Measurements from ENCODE around the gene PPP5C. TPM values are rescaled to one million over a fixed set of nuclear protein-coding genes. Genes with fewer than 3 reads are reported as not detected.
"Not testable (repeated sequence)": the region's sequence is repeated elsewhere in the genome, so short reads cannot be mapped to it uniquely, and the experiment has no call there.

PPP5C gene
- total RNA-seq, 1 donor from 2014 or later = 35.5 TPM

DNA sequence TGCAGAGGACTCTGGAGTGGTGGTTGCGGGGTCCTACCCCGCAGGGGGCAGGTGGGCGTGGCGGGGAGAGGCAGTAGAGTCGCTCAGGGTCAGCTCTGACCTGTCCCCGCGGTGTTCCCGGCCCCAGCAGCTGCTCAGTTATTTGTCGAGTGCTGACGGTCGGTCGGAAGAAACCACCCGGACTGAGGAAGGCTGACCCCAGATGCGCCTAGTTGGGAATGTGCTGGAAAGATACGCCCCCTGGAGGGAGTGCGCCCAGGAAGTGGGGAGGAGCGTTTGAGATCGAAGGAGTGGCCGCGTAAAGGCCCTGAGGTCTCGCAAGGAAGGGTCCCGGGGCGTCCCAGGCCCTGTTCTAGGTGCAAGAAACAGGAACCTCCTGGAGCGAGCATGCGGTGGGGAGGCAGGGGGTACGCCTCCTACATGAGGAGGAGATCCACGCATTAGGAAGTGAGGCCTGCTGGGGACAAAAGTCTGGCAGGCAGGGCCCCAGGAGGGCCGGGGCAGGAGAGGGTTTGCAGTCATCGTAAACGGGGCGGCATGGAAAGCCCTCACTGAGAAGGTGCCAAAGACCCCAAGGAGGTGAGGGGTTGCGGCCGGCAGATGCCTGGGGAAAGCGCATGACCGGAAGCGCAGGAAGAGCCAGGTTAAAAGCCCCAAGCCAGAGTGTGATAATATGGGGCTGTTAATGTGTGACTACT, 57.3 kb downstream of the PPP5C start:
- DNase-seq (ENCODE audit: low spot score) = peak; percentile 81
- ATAC-seq = peak; percentile 88

DNA sequence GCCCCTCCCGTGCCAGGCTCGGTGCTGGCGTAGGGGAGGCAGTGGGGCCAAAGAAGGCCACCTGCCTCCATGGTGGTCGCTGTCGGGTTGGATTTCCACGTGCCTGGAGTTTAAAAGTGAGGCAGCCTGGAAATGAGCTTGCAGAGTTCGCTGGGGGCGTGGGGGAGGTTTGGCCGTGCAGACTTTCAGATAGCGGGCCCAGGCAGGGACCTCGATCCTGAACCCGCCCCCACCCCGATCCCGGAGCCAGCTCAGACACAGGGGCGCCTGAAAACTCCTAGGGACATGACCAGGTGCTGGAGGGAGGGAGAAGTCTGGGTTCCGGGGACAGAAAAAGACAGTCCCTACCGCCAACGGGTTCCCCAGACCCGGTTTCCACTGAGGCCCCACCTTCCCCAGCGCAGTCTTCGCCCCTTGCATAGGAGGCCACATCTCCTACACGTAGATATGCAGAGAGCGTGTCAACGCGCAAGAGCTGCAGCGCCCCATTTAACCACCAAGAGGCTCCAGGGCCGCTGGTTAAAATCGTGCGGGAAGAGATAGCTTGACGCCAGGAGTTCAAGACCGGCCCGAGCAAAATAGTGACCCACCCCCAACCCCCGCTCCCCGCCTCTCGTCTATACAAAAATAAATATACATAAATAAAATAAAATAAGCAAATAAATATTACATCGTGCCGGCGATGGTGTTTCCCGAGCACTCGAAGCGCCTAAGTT, 58.0 kb downstream of the PPP5C start:
- peak; percentile 43 for ATAC-seq
- DNase-seq (ENCODE audit: low spot score) = no peak

GRCh38 chr19:46406976-46407375, 60.1 kb downstream of the PPP5C start:
- DNase-seq (ENCODE audit: low spot score) = no peak

GRCh38 chr19:46407856-46408663, 61.2 kb downstream of the PPP5C start:
- no peak for DNase-seq (ENCODE audit: low spot score)

More at GRCh38 chr19:46406976-46407375, 60.1 kb downstream of the PPP5C start:
- ATAC-seq = no peak

GRCh38 chr19:46408664-46409039, 61.8 kb downstream of the PPP5C start:
- DNase-seq (ENCODE audit: low spot score) (no peak), ATAC-seq (peak; percentile 3)

More at GRCh38 chr19:46407856-46408663, 61.2 kb downstream of the PPP5C start:
- ATAC-seq = no peak

- no peak for DNase-seq (ENCODE audit: low spot score)
Measured at GRCh38 chr19:46409191-46409590, 62.3 kb downstream of the PPP5C start.

DNA sequence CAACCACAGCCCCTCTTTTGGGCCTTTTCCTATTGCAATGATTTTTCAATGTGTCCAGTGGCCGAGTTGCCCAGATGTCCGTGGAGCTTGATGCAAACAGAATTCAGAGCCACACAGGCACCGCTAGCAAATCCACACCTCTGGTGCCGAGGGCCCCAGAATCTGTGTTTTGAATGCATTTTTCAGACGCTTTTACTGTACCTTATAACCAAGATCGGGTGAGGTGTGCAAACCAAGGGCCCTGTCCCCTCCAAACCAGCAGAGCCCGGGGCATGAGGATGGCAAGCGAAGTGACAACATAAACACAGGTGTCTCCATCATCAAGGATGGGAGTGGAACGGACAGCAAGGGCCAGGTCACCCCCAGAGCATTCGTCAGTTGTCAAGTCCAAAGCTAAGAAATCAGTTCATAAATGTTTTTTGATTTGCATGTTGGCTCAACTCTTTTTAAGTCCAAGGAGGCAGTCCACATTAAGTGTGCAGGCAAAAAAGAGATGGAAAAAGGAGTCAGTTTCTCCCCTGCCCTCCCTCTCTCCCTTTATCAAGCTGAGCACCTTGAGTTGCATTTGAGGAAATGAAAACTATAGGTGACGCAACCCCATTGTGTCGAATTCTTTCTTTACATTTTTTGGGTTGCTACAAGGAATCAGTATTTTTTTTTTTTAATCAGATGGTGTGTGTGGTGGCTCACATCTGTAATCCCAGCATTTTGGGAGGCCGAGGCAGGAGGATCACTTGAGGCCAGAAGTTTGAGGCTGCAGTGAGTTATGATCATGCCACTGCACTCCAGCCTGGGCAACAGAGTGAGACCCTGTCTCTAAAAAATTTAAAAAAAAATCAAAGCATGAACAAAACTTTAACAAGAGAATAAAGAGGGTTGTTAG, 63.6 kb downstream of the PPP5C start:
- ATAC-seq (no peak), DNase-seq (ENCODE audit: low spot score) (no peak)

More at GRCh38 chr19:46409191-46409590, 62.3 kb downstream of the PPP5C start:
- ATAC-seq = no peak

GRCh38 chr19:46411088-46411924, 64.4 kb downstream of the PPP5C start:
- no peak for ATAC-seq

DNA sequence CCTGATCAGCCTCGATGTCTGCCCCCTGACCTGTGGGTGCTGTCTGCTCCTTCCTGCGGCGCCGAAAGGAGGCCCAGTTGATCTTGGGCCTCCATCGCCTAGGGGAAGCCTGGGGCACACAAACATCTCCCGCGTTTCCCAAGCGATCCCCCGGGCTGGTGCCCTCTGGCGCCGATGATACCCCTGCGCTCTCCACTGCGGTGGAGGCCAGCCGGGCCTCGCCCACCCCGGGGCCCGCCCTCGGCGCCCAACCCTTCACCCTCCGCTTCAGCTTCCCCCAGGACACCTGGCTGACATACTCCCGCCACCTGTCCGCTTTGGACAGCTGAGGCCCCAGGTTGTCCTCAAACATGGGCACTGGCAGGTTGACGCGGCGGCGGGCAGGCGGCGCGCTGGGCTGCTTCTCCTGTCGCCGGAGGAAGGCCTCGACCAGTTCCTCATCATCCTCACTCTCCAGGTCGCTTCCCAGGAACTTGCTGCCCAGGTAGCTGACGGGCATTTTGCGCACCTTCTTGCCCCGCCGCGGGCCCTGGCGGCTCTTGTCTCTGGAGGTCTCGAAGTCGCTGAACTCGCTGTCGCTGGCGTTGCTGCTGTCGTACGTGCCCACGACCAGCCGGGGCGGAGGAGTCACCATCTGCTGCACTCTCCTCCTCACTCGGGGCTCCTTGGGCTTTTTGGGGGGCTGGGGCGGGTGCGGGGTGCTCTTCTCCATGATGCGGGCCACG, 65.2 kb downstream of the PPP5C start:
- no peak for DNase-seq (ENCODE audit: low spot score)
- ATAC-seq = no peak

More at GRCh38 chr19:46411088-46411924, 64.4 kb downstream of the PPP5C start:
- no peak for DNase-seq (ENCODE audit: low spot score)

DNA sequence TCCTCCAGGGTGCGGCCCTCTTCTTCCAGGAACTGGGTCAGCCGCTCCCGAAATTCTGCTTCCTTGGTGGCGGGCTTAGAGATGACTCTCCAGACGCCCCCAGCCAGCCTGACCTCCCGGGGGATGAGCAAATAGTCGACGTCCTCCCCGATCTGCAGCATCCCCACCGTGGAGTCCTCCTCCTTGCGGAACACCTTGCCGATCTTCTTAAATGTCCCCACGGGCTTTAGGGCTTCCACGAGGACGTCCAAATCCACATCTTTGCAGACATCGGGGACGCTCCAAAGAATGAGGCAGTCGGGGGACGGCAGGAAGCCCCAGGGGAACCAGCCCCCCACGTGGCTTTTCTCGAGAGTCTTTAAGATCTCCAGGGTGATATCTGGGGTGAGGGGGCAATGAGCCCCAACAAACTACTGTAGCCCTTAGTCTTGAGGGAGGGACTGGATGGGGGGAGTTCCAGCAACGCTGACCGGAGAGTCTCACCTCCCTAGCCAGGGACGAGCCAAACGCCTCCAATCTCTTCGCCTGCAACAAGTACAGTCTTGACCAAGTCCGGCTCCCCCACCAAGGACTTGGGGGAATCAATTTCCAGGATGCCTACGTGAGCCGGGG, 65.9 kb downstream of the PPP5C start:
- no peak for ATAC-seq
- no peak for DNase-seq (ENCODE audit: low spot score)

GRCh38 chr19:46413262-46414031, 66.6 kb downstream of the PPP5C start, which contains the start of gene CCDC8:
TSS of gene CCDC8 (minus strand) at chr19:46413564. CDS start at chr19:46412810, 754 bp downstream.
- peak; percentile 60 for ATAC-seq
- no peak for DNase-seq (ENCODE audit: low spot score)

- not testable (repeated sequence) for DNase-seq (ENCODE audit: low spot score); ATAC-seq
Measured at GRCh38 chr19:46414899-46415298, 68.0 kb downstream of the PPP5C start.

DNA sequence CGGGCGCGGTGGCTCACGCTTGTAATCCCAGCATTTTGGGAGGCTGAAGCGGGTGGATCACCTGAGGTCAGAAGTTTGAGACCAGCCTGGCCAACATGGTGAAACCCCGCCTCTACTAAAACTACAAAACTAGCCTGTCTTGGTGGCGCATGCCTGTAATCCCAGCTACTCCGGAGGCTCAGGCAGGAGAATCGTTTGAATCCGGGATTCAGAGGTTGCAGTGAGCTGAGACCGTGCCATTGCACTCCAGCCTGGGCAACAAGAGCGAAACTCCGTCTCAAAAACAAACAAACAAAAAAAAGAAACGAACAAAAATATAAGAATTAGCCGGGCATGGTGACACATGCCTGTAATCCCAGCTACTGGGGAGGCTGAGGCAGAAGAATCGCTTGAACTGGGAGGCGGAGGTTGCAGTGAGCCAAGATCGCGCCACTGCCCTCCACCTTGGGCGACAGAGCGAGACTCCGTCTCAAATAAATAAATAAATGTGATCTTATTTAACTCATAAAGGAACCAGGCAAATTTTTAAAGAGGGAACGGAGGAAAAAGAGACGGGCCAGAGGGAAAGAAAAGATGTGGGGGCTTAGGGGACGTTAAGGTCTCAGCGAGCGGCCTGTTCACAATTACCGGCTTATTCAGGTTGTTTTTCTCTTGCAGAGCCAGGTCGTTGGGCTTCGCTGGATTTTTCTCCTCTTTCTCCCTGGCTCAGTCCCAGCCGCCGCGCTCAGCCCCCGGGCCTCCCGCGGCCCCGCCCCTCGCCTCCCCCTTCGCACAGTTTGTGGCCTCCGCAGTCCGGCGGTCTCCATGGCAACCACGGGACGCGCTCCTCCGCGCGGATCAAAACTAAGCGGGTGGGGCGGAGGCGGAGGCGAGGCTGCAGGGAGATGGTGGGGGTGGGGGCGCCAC, 69.2 kb downstream of the PPP5C start:
- not testable (repeated sequence) for DNase-seq (ENCODE audit: low spot score)
- ATAC-seq = peak; percentile 52

DNA sequence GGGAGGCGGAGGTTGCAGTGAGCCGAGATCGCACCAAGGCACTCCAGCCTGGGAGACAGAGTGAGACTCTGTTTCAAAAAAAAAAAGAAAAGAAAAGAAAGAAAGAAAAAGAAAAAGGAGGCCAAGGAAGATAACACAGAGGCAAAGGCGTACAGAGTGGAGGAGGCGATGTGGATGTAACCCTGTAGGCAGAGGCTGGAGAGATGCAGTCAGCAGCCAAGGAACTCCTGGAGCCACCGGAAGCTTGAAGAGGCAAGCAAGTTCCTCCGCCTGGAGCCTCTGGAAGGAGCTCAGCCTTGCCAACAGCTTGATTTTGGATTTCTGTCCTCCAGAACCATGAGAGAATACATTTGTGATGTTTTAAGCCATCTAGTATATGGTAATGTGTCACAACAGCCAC, 73.2 kb downstream of the PPP5C start:
- ATAC-seq = no peak
- no peak for DNase-seq (ENCODE audit: low spot score)

- ATAC-seq (no peak), DNase-seq (ENCODE audit: low spot score) (no peak)
Measured at GRCh38 chr19:46422344-46422743, 75.5 kb downstream of the PPP5C start.

GRCh38 chr19:46423188-46423587, 76.3 kb downstream of the PPP5C start:
- ATAC-seq (no peak), DNase-seq (ENCODE audit: low spot score) (no peak)
